ENCODE data around the gene GBX2. TPM values are rescaled to one million over a fixed set of nuclear protein-coding genes. Genes with fewer than 3 reads are reported as not detected.

GBX2 gene
- polyA plus RNA-seq, 4 donors = 0.17 to 0.87 (median 0.67) TPM

GRCh38 chr2:236121546-236121945 is 46.6 kb downstream of the GBX2 start:
- DNase-seq (ENCODE audit: low read depth in 4 of 4, low spot score in 3 of 4) = no peak

- DNase-seq (ENCODE audit: low read depth in 4 of 4, low spot score in 3 of 4) = no peak
Measured at GRCh38 chr2:236120829-236121228, 47.4 kb downstream of the GBX2 start.

DNA sequence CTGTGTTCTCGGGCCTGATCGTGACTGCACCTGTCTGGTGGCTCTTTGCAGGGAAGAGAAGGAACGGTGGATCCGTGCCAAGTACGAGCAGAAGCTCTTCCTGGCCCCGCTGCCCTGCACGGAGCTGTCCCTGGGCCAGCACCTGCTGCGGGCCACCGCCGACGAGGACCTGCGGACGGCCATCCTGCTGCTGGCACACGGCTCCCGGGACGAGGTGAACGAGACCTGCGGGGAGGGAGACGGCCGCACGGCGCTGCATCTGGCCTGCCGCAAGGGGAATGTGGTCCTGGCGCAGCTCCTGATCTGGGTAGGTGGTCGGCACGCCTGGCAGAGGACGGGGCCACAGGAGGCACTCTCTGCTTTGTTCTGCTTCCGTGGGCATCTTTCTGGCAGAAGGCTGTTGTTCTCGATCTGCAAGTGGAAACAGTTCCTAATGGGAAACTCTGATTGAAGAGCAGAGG is 48.0 kb downstream of the GBX2 start:
- DNase-seq (ENCODE audit: low read depth in 4 of 4, low spot score in 3 of 4) = no peak

- DNase-seq (ENCODE audit: low read depth in 4 of 4, low spot score in 3 of 4) = no peak
Measured at GRCh38 chr2:236119476-236119875, 48.7 kb downstream of the GBX2 start.

- no peak for DNase-seq (ENCODE audit: low read depth in 4 of 4, low spot score in 3 of 4)
Measured at GRCh38 chr2:236119003-236119402, 49.2 kb downstream of the GBX2 start.

- DNase-seq (ENCODE audit: low read depth in 4 of 4, low spot score in 3 of 4) = no peak
Measured at GRCh38 chr2:236117861-236118269, 50.3 kb downstream of the GBX2 start.

DNA sequence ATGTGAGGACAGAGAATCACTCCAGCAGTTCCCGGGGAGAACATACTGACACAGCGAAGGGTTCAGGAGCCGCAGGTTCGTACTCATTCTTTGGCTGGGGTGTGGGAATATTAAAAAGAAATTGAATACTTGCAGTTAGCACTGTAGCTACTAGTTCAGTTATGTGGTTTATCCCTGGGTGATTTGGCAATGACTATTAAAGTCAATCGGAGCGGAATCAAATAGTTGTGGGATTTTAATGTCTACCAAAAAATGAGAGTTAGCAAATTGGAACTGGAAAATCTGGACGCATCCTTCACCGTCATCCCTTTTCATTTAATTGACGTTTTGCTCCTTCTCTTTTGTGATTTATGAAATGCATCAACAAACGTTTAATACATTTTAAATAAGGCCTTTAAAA is 50.8 kb downstream of the GBX2 start:
- DNase-seq (ENCODE audit: low read depth in 4 of 4, low spot score in 3 of 4) = no peak

Other genes starting within 250 kb of the GBX2 start
- gene ASB18, start 96.0 kb upstream of the GBX2 start, polyA plus RNA-seq (ENCODE audit: insufficient read length in 4 of 4) = under 1 TPM in 2 of 4 donors, not detected in 2; 0.09 to 0.17 TPM

Measured in left renal pelvis (tissue), 4 donors.